HG02571 (cell line): ENCODE results near the gene IQSEC1.
A peak's percentile ranks its signal among the peaks of the same experiment; 100 is the strongest.

Source experiments
- ATAC-seq: cut with Tn5 transposase; IDR thresholded peaks from one replicate; pipeline ENCODE4 v1.9.1; 2021; ENCODE audit warnings: mild to moderate bottlenecking, moderate library complexity; ENCODE audit not compliant: unreplicated experiment

IQSEC1 gene

DNA sequence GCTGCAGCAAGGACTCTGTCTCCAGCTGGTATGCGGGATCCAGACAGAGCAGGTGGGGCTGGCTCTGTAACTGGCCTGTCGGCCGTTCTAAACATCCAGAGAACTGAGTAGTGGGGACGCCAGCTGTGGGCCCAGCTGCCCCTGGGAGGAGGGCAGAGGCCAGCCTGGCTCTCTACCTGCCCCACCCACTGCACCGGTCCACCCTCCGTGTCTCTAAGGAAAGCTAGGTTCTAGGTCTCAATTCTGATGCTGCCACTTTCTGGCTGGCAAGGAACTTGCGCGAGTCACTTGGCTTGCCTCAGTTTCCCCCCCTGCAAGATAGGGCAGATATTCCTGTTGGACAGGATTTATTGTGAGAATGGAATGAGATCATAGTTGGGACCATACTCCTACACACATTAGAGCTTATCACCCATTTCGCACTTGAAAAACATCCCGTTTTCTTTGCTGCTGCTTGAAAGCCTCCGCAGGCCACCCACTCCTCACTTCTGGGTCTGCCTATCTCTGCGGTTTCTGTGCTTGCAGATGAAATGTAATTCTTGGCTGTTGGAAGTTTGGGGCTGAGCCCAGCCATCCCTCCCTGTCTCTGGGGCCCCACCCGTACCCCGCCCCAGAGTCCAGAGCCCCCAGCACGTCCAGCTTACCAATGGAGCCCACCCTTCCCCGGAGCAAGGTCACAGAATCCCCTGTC, 65.8 kb downstream of the IQSEC1 start:
- ATAC-seq = no peak

DNA sequence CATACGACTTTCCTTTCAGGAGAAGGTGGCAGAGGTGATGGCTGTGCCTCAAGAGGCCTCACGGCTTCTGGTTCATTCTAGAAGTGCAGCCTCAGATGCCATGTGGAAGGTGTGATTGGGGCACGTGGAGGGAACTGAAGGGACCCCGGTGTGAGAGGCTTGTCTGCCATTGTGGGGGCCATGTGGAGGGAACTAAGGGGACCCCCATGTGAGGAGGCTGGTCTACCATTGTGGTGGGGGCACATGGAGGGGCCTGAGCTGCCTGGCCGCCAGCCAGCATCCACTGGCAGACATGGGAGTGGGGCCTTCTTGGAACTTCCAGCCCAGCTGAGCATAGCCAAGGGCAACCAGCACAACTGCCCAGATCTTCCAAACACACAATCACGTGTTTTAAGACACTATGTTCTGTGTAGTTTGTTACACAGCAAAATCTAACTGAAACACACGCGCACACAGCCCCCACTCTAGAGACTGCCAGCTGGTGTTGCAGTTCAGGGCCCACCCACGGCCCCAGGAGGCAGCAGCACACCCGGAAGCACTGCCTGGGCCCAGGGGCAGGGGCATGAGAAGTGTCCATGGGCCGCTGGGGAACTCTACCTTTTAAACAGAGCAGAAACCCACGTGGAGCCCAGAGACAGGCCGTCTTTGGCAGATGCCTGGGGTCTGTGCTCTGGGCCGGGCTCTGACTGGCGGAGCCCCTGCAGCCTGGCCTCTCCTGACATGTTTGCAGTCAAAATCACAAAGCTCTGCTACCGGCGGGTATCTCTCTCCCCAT, 66.8 kb downstream of the IQSEC1 start:
- no peak for ATAC-seq

- ATAC-seq = no peak
Measured at GRCh38 chr3:13005301-13005700, 67.9 kb downstream of the IQSEC1 start.

DNA sequence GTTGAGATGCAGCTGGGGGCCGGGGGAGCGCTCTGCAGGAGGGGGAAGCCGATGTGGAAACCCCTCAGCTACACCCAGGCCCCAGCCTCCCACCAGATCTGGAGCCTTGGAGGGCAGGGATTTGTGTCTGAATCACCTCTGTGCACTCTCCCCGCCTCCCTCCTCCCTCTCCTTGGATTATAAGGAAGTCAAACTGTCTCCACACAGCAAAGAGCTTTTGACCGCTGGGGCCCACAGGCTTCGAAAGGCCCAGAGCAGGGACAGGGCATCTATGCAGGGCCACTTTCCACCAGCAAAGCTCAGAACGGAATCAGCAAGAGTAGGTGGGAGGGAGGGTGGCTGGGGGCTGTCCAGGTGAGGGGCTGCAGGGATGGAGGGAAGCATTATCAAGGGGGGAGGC, 68.9 kb downstream of the IQSEC1 start:
- ATAC-seq = no peak

DNA sequence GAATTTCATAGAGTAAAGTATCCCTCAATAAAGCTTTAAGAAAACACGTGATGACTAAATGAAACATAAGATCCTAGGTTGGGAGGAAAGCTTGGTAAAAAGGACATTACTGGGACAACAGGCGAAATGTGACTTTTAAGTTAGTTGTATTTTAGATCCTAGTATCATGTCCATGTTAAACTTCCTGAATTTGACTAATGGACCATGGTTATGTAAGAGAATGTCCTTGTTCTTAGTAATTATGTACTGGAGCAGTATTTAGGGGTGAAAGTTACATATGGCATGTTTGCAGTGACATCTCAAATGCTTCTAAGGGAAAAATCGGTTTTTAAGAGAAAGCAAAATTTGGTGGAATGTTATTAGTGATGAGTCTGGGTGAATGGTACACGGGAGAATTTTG, 69.6 kb downstream of the IQSEC1 start:
- no peak for ATAC-seq

DNA sequence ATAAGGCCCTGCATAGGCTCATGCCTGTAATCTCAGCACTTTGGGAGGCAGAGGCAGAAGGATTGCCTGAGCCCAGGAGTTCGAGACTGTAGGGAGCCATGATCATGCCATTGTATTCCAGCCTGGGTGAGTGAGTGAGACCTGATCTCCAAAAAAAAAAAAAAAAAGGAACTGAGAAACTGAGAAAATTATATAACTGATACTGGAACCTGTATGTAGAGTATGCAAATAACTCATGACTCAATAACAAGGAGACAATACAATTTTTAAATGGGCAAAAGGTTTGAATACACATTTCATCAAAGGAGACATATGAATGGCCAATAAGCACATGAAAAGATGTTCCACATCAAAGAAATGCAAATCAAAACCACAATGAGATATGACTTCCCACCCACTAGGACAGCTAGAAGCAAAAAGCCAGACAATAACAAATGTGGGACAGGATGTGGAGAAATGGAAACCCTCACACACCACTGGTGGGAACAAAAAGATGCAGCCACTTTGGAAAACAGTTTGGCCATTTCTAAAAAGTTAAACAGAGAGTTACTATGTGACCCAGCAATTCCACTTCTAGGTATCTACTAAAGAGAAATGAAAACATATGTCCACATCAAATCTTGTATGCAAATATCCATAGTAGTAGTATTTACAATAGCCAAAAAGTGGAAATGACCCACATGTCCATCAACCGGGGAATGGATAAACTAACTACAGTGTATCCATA, 70.7 kb downstream of the IQSEC1 start:
- peak; percentile 46 for ATAC-seq

DNA sequence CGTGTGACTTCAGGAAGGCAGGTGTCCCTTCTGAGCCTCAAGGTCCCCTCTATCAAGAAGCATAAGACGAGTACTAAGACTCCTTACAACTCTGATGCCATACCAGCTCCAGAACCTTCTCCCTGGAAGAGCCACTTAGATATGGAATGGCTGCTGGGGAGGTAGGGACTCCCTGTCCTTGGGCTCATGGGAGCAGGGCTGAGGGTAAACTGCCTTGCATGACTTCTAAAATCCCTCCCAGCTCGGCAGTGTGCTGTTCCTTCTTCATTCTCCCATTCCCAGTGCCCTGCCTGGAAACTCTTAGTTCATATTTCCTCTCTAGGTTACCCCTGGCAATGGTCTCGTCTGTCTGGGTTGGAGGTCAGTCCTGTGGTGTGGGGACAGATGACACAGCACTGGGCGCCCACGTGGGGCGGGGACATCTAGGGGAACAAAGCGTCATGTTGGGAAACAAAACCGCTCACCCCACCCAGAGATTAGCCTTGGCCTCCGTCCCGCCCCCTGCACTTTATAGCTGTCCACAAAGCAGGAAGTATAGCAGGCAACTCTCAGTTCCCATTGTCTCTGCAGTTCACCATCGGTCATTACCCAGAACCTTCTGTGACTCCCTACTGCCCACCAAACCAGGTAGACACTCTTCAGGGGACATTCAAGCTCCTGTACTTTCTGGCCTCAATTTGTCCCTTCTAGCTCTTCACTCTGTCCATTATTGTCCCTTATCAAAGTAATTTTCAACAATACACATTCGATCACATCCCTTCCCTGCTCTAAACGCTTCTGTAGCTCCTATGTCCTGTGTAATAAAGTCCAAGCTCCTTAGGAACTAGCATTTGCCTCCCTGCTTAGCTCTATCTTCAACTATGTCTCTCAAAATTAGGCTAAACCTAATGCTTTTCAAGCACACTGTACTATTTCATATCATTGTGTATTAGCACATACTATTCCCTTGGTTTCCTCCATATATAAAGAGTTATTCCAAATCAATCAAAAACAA, 73.8 kb downstream of the IQSEC1 start:
- no peak for ATAC-seq

DNA sequence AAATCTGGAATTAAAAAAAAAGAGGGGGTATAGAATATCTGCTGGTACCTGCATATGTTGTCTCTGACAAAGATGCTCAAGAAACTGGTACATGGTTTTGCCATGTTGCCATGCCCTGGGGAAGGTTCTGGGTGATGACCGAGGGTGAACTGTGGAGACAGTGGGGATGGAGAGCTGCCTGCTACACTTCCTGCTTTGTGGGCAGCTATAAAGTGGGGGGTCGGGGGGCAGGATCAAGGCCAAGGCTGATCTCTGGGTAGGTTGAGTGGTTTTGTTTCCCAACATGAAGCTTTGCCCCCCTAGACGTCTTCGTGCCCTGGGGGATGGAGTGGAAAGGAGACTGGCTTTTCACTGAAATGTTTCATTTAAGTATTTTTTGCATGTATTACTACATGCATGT, 74.6 kb downstream of the IQSEC1 start:
- no peak for ATAC-seq

GRCh38 chr3:12997387-12997786, 75.8 kb downstream of the IQSEC1 start:
- ATAC-seq = no peak

DNA sequence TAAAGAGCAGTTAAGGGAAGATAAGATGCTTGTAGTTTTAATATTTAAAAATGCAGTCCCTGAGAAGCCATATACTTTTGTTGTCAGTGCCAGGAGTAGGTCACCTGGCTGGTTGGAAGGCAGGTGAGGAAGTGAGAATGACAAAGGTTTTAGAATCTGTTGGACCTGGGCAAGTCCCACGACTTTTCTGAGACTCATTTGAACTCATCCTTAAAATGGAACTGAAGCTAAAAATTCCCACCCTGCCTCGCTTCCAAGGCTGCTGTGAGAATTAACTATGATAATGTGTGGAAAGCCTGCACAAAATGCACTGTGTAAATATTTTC, 77.1 kb downstream of the IQSEC1 start:
- ATAC-seq = no peak

GRCh38 chr3:12995389-12996180, 77.6 kb downstream of the IQSEC1 start:
- ATAC-seq = no peak

DNA sequence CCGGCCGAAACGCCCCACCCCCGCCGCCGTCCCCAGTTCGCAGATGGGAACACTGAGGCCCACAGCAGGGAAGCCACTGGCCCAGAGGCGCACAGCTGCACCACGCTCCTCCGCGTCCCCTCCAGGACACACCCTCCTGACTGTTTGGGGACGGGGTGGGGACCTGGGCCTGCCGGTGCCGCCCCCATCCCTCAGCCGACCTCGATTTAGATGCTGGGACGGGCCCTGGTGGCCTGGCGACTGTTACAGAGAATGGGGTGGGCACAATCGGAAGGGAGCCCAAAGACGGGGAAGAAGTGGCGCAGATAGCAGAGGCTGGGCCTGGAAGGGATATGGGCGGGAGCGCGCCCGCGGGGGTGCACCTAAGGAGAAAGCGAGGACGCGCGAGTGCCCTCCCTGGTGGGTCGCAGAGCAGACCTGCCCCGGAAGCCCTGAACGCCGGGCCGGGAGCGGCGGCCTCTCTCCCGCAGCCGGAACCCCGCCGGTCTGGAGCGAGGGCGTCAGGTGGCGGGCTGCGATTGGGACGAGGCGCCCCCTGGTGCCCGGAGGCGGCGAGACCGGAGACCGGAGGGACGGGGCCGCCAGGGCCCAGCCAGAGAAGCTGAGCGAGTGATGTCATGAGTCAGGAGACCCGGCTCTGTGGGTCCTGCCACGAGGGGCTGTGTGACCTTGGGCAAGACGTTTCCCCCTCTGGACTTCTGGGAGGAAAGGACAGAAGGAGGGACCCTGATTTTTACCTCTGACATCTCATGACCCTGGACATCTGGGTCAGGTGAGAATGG, 78.4 kb downstream of the IQSEC1 start:
- ATAC-seq = peak; percentile 61

- no peak for ATAC-seq
Measured at GRCh38 chr3:12994357-12994606, 78.9 kb downstream of the IQSEC1 start.

DNA sequence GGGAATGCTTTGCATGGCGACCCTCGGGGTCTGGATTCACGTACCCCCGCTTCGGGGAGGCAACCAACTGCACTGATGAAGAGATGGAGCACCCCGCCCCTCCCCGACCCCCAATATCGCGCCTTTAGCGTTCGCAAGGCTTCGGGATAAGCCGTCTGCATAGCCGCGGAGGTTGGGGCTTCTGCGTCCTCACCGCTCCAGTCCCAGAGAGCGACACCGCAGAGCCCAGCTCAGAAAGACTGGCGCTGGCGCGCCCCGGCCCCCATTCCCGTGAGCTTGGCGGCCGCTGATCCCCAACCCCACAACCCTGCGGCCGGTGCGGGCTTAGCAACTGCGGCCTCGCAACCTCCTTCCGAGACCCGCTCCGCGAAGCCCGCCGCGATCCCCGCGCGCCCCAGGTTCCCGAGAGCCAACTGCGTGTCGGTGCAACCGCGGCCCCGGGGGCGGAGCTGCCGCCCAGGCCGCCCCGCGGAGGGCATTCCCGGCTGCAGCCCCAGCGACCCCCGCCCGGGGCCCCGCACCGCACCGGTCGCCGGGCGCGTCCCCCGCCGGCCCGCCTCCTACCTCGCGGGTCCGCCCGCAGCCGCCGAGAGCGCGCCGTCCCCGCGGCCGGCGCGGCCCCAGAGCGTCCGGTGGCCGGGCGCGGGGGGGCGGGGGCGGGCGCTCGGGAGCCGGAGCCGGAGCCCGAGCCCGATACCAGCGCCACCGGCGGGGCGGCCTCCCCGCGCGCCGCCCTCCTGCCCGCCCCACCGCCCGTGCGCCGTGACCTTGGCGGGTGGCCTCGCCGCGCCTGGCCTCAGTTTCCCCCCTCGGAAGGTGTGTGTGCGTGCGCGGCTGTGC, 79.5 kb downstream of the IQSEC1 start:
- ATAC-seq = no peak

DNA sequence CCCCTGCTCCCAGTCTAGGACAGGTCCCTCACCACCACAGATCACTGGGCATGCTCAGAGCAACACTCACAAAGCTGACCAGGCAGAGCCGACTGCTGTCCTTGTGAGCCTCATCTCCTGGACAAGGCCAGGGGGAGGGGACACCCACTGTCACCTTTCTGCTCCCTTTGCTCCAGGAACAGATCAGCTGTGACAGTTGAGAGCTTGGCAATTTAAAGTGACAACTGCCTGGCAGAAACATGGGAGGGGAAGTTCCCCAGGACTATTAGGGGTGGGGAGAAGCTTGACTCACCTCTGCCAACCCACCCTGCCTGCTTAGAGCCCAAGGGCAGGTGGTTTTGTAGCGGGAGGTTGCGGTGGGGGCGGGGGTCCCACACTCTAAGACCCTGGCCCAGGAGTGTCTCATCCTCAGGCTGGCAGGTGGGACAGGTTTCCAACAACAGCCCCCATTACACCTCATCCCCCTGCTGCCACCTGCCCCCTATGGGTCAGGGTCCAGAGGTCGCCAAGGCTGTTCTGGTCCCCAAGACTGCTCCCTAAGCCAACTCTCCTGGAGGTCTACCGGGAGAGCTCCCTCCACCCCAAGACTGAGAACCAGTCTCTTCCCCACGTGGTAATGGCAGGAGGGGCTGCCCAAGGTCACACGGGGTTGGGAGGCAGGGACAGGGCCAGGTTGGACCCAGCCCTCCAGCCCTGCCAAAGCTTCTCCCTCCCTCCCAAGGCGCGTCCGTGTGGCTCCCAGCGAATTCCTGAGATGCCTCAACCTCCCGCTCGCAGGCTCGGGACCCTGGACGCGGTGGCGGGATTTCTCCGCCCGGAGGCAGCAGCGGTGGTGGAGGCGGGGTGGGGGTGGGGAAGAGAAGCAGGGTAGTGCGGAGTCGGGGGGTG, 80.4 kb downstream of the IQSEC1 start:
- no peak for ATAC-seq

DNA sequence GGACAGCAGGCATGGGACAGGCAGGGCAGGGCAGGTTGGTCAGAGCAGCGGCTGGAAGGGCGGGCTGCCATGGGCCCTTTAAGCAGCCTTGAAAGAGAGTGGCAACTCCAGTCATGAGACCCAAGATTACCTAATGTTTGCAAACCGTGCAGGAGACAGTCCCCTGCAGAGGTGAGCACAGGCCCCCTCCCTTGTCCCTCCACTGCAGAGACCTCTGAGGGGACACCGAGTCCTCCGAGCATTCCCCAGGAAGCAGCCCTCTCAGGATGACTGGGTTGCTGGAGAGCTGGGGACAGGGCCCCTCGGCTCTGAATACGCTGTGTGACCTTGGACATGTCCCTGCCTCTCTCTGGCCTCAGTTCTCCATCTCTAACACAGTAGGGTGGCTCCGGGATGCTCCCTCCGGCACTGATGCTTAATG, 81.4 kb downstream of the IQSEC1 start:
- no peak for ATAC-seq

GRCh38 chr3:12991481-12991837, 81.8 kb downstream of the IQSEC1 start:
- ATAC-seq = no peak
